GM20000 (cell line): ENCODE measurements around the gene TOX2.
A peak's percentile ranks its signal among the peaks of the same experiment; 100 is the strongest.

Source experiments
- DNase-seq: peaks from one replicate; pipeline ENCODE4 v3.0.0; 2012; ENCODE audit warnings: low spot score
- TF ChIP-seq, protein P1 (sequence below): IDR thresholded peaks from 2 replicates; pipeline ENCODE4 v1.5.1; 2012; ENCODE audit warnings: mild to moderate bottlenecking, control low read depth; ENCODE audit errors: extremely low read depth, missing control alignments

The TOX2 gene

DNA sequence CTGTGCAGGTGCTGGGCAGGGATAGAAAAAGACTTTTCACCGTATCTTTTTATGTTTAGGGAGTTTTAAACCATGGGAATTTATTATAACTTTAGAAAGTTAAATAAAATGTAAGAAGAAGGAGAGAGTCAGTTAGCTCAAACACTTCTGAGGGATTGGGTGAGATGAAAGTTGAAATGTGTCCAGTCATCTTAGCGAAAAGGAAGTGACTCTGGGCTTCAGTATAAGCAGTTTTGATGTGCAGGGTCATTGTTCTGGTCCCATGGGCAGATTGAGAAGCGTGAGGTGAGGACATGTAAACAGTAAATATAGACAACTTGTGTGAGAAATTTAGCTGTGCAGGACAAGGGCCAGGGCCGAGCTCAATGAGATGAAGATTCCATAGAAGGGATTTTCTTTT, 66.9 kb downstream of the TOX2 start:
- TF ChIP-seq, protein P1, sequence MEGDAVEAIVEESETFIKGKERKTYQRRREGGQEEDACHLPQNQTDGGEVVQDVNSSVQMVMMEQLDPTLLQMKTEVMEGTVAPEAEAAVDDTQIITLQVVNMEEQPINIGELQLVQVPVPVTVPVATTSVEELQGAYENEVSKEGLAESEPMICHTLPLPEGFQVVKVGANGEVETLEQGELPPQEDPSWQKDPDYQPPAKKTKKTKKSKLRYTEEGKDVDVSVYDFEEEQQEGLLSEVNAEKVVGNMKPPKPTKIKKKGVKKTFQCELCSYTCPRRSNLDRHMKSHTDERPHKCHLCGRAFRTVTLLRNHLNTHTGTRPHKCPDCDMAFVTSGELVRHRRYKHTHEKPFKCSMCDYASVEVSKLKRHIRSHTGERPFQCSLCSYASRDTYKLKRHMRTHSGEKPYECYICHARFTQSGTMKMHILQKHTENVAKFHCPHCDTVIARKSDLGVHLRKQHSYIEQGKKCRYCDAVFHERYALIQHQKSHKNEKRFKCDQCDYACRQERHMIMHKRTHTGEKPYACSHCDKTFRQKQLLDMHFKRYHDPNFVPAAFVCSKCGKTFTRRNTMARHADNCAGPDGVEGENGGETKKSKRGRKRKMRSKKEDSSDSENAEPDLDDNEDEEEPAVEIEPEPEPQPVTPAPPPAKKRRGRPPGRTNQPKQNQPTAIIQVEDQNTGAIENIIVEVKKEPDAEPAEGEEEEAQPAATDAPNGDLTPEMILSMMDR, result no peak

DNA sequence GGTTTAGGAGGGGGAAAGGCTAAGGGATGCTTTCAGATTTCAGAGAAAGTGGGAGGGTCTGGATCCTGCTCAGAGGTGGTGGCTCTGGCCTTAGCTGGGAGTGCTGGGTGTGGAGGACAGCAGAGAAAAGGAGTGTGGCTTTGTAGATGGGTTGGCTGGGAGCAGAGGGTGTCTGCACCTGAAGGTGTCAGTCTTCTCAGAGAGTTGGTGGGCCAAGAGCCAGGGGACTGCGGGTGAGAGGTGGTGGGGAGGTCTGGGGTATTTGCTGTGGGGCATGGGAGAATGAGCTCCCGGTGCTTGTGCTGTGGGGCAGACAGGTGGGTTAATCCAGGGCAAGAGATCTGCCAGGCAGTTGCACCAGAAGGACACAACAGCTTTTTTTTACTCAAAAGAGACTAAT, 67.4 kb downstream of the TOX2 start:
- no peak for DNase-seq
- TF ChIP-seq, protein P1, result no peak

More for the DNA sequence above, 66.9 kb downstream of the TOX2 start:
- no peak for DNase-seq

DNA sequence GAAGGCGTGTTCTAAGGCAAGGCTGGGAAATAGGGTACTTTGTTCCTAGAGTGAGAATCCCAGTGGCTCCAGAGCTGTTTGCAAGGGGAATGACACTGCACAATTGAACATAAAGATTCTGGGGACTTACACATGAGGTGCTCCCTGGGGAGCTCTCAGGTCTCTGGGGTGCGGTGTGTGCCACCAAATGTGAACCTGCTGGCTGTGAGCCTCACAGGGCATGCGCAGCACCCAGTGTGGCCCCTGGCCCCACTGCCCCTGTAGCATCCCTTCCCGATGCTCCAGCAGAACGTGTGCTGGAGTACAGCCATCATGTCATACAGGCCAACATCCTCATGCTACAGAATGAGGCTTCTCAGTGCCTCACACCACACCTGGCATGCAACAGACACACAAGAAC, 68.2 kb downstream of the TOX2 start:
- TF ChIP-seq, protein P1, result no peak
- DNase-seq, result no peak

DNA sequence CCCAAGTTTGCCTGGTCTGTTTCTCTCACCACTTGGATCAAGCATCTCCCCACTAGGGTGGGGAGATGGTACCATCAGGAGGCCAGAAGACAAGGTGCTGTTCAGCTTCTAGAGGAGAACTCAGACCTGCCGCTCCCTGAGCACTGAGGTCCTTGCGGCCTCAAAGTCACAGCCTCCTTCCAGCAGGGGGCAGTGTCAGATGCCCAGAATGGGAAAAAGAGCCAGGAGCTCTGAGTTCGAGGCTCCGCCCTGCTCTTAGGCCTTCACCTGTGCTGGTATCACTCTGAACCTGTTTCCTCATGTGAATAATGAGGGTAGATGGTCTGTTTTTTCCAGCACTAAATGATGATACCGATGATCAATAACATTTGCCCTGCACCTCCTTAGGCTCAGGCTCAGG, 68.7 kb downstream of the TOX2 start:
- TF ChIP-seq, protein P1, result peak; percentile 24
- DNase-seq, result no peak

DNA sequence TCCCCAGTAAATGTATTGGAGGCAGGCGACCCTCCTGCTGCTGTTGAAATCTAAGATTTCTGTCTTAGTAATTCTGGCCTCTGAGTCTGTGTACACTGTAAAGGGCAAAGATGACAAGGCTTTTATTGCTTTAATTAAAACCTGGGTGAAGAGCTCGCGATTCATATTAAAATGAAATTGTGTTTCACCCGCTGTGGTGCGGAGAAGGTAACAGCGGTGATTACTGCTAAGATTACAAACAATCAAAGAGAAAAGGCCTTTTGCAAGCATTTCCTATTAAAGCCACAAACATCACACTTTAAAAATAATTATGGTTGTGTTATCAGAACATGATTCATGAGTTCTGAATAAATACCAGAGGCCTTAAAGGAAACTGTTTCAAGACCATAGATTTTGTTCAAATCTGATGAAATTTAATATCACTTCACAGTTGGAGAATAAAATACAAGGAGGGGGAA, 69.3 kb downstream of the TOX2 start:
- DNase-seq, result no peak
- TF ChIP-seq, protein P1, result no peak

DNA sequence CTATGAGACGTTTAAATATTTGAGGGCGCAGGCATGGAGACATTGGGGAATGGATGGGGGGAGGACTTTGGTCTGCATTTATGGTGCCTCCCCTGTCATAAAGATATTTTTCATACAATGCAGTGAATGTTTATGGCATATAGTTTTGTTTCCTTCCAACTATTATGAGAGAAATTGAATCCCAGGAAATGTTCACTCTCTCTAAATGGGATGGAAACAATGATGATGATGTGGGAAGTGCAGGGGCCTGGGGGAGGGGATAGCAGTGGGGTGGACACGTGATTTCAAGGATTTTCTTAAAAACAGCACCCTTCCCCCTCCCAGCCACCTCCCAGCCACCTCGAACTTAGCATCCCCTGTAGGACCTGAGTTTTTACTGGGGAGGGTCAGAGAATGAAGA, 69.9 kb downstream of the TOX2 start:
- DNase-seq, result no peak
- TF ChIP-seq, protein P1, result no peak

DNA sequence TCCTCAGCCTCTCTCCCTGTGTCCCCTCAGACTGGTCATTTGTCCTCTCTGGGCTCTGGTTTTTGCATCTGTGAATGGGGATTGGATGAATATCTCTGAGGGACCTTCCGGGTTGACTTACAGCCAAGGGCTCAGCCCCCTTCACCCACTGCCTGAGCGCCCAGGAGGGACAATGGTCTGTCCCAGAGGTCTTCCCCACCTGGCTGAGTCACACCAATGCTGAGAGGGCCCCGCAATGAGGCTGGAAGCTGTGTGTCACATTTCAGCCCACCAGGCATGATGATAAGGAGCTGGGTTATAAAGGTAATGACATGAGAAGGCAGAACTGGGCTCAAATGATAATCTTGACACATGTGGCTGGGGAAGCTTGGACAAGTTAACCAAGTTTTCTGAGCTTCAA, 70.5 kb downstream of the TOX2 start:
- TF ChIP-seq, protein P1, result no peak
- DNase-seq, result no peak
